ENCODE results near the gene FOXC2. TPM values are rescaled to one million over a fixed set of nuclear protein-coding genes. Genes with fewer than 3 reads are reported as not detected.
A peak's percentile ranks its signal among the peaks of the same experiment; 100 is the strongest.

Gene FOXC2
- total and polyA plus RNA-seq, 9 of the 15 experiments (the other 6 are each of a cell fraction or from before 2014, with no cell fraction given): 0.01 to 0.11 (median 0.10) TPM; not detected in 5

- Histone ChIP-seq H3K4me2 (ENCODE audit: insufficient read depth, low read length) (no peak overlapping the region), H3K36me3 (ENCODE audit: control insufficient read depth, insufficient read depth, low read length) (peaks cover 40% of the 10 kb centered on the region; the same call in 2 of the 3 replicates), H4K20me1 (replicated peaks; ENCODE audit: control insufficient read depth, insufficient read depth, low read length) (no peaks in the 10 kb centered on the region), H3K9me1 (ENCODE audit: control insufficient read depth, insufficient read depth, low read length) (peaks cover 3% of the 10 kb centered on the region), H3K79me2 (ENCODE audit: control insufficient read depth, insufficient read depth, low read length) (no peaks in the 10 kb centered on the region), H2AFZ (ENCODE audit: low read depth, low read length) (no peak overlapping the region), H3K9ac (ENCODE audit: insufficient read depth in 1 of 2, low read depth in 2 of 2, low read length in 2 of 2) (no peak overlapping the region), H3K9me3 (replicated peaks; ENCODE audit: control insufficient read depth, insufficient read depth, low read depth, low read length) (no peaks in the 10 kb centered on the region), H3K27ac (ENCODE audit: extremely low read depth, low read depth, low read length) (no peak overlapping the region), H3K4me1 (replicated peaks in 1 of 2; ENCODE audit: control insufficient read depth in 2 of 2, insufficient read depth in 2 of 2, low read length in 2 of 2) (no peaks in the 10 kb centered on the region), H3K27me3 (ENCODE audit: control insufficient read depth in 2 of 2, insufficient read depth in 2 of 2, low read length in 2 of 2) (no peaks in the 10 kb centered on the region), H3K4me3 (no peak overlapping the region)
- DNase-seq (ENCODE audit: extremely low read depth in 1 of 4, low spot score in 3 of 4) (no peak), ATAC-seq (no peak), FAIRE-seq (no peak)
- in situ Hi-C loops (cut with MboI): no loop called here
- 73% methylated on average over 6 of the region's 6 CpGs for WGBS (ENCODE audit: insufficient coverage, low coverage, missing lambda C conversion rate)
- ChIA-PET POLR2A (no interaction called here), CTCF (ENCODE audit: low intra/inter-chr PET ratio) (interaction anchor here (0.7 kb wide), 1 partner anchor 21 kb away, joined by 3 read pairs; no protein-coding TSS in a partner anchor)
- intact Hi-C loops (cut with micrococcal nuclease): no loop called here
- TF ChIP-seq OTX1 (CRISPR knock-in tag; IDR thresholded peaks at IDR 0.05): no peak
- TF ChIP-seq RBM39 (optimal IDR thresholded peaks at IDR 0.05; ENCODE audit: low read depth, low read length): no peak
- no peak for TF ChIP-seq HDAC3 (IDR thresholded peaks at IDR 0.05; ENCODE audit: borderline replicate concordance, partially characterized antibody)
- peak; percentile 58 for TF ChIP-seq NFIC (IDR thresholded peaks at IDR 0.05)
- BruUV-seq (replicated peaks): no TSS peak
Observed at GRCh38 chr16:86540894-86541293, 25.7 kb upstream of the FOXC2 start.

- Histone ChIP-seq H3K27me3 (ENCODE audit: control insufficient read depth in 2 of 2, insufficient read depth in 2 of 2, low read length in 2 of 2) (no peaks in the 10 kb centered on the region), H3K4me2 (ENCODE audit: insufficient read depth, low read length) (no peak overlapping the region), H2AFZ (ENCODE audit: low read depth, low read length) (no peak overlapping the region), H3K79me2 (ENCODE audit: control insufficient read depth, insufficient read depth, low read length) (no peaks in the 10 kb centered on the region), H3K4me1 (replicated peaks in 1 of 2; ENCODE audit: control insufficient read depth in 2 of 2, insufficient read depth in 2 of 2, low read length in 2 of 2) (no peaks in the 10 kb centered on the region), H3K9ac (ENCODE audit: insufficient read depth in 1 of 2, low read depth in 2 of 2, low read length in 2 of 2) (peak overlapping the region in 1 of 2 experiments; percentile 21; a peak in 1 of 4 replicates), H3K9me1 (ENCODE audit: control insufficient read depth, insufficient read depth, low read length) (peaks cover 3% of the 10 kb centered on the region), H4K20me1 (replicated peaks; ENCODE audit: control insufficient read depth, insufficient read depth, low read length) (no peaks in the 10 kb centered on the region), H3K36me3 (ENCODE audit: control insufficient read depth, insufficient read depth, low read length) (peaks cover 45% of the 10 kb centered on the region; the same call in 2 of the 3 replicates), H3K4me3 (no peak overlapping the region), H3K9me3 (replicated peaks; ENCODE audit: control insufficient read depth, insufficient read depth, low read depth, low read length) (no peaks in the 10 kb centered on the region), H3K27ac (ENCODE audit: extremely low read depth, low read depth, low read length) (no peak overlapping the region)
- no TSS peak for BruUV-seq (replicated peaks)
- no peak for DNase-seq (ENCODE audit: extremely low read depth in 1 of 4, low spot score in 3 of 4)
- 85% methylated on average over 9 of the region's 11 CpGs for WGBS (ENCODE audit: insufficient coverage, low coverage, missing lambda C conversion rate)
- ChIA-PET CTCF (ENCODE audit: low intra/inter-chr PET ratio) (interaction anchor here (0.6 kb wide), 1 partner anchor 21 kb away, joined by 4 read pairs; no protein-coding TSS in a partner anchor), POLR2A (interaction anchor here (1.0 kb wide), 1 partner anchor 11 kb away, joined by 3 read pairs; no protein-coding TSS in a partner anchor)
- in situ Hi-C loops (cut with MboI) (no loop called here), intact Hi-C loops (cut with micrococcal nuclease) (no loop called here)
- no peak for ATAC-seq
- FAIRE-seq: no peak
- TF ChIP-seq DEAF1 (CRISPR knock-in tag; IDR thresholded peaks at IDR 0.05): no peak
- TF ChIP-seq NCOA6 (IDR thresholded peaks at IDR 0.05): no peak
- TF ChIP-seq YBX1 (IDR thresholded peaks at IDR 0.05): no peak
- no peak for TF ChIP-seq GTF2B (IDR thresholded peaks at IDR 0.05; ENCODE audit: extremely low read depth, insufficient read length)
- TF ChIP-seq ZNF444 (CRISPR knock-in tag; IDR thresholded peaks at IDR 0.05): no peak
- TF ChIP-seq HMG20B (CRISPR knock-in tag; IDR thresholded peaks at IDR 0.05): no peak
- no peak for TF ChIP-seq SNRNP70 (optimal IDR thresholded peaks at IDR 0.05; ENCODE audit: low read depth, low read length)
- no peak for TF ChIP-seq HDAC1 (IDR thresholded peaks at IDR 0.05)
- TF ChIP-seq TEAD1 (CRISPR knock-in tag; IDR thresholded peaks at IDR 0.05): no peak
- no peak for TF ChIP-seq RBM14 (IDR thresholded peaks at IDR 0.05; ENCODE audit: borderline replicate concordance, insufficient read depth, low read depth, low read length)
Observed at GRCh38 chr16:86541560-86541959, 25.1 kb upstream of the FOXC2 start.
